A549 (cell line): ENCODE measurements around the gene SOX10. TPM values are rescaled to one million over a fixed set of nuclear protein-coding genes. Genes with fewer than 3 reads are reported as not detected.

Source experiments
- ATAC-seq, 2 experiments: fragments of 200-7000 bp in 1 of 2; fragments of >200 bp in 1 of 2; cut with Nextera tagmentation in 1 of 2; cut with Tn5 transposase in 1 of 2; 3 replicates each; pipeline versions ENCODE4 v1.8.0 to v1.9.1; 2018 to 2020; ENCODE audit warnings: mild to moderate bottlenecking in 1 of 2, moderate library complexity in 1 of 2
- CTCF ChIA-PET: fragments of 300-600 bp; sonication (Branson Sonifier 250); formaldehyde crosslinking; extraction: SDS; loops from one replicate; lab custom pipeline; 2021; ENCODE audit warnings: antibody characterized with exemption, inconsistent platforms; lab: Yijun Ruan, JAX
- POLR2A ChIA-PET: fragments of 350-600 bp; formaldehyde crosslinking; extraction: SDS; loops from one replicate; lab custom pipeline; 2021; ENCODE audit warnings: antibody characterized with exemption, inconsistent platforms; lab: Yijun Ruan, JAX
- DNase-seq, 2 experiments: peaks; one replicate each; pipeline versions ENCODE4 v3.0.0 to v3.0.0-alpha.2; 2011 to 2016; ENCODE audit warnings: low read depth in 1 of 2, low spot score in 1 of 2
- FAIRE-seq: peaks from 2 replicates; lab custom pipeline; 2011; peaks lifted over from hg19 to GRCh38; lab: Jason Lieb, UNC
- H3K27ac ChIP-seq, 2 experiments: fragments of >200 bp; sonication (Bioruptor Twin); formaldehyde crosslinking; 3 replicates each; pipeline ENCODE4 v1.5.1; 2016 to 2017
- H3K4me1 ChIP-seq: fragments of >200 bp; sonication (Bioruptor Twin); formaldehyde crosslinking; 3 replicates; pipeline ENCODE4 v1.6.1; 2016
- H3K4me2 ChIP-seq: fragments of >200 bp; sonication (Bioruptor Twin); formaldehyde crosslinking; 3 replicates; pipeline ENCODE4 v1.6.1; 2016
- H3K4me3 ChIP-seq: fragments of >200 bp; sonication (Bioruptor Twin); formaldehyde crosslinking; 3 replicates; pipeline ENCODE4 v1.5.1; 2016
- H3K9me3 ChIP-seq: fragments of >200 bp; sonication (Bioruptor Twin); formaldehyde crosslinking; 3 replicates; pipeline ENCODE4 v1.6.1; 2016
- CEBPB ChIP-seq, 2 experiments: fragments of >200 bp in 1 of 2; sonication (Bioruptor Twin) in 1 of 2; formaldehyde crosslinking in 1 of 2; IDR thresholded peaks; 2 replicates each; pipeline ENCODE4 v1.6.1; 2012 to 2016
- CHD2 ChIP-seq: fragments of 150-350 bp; IDR thresholded peaks from 2 replicates; pipeline ENCODE4 v1.6.1; 2014; ENCODE audit warnings: low read length; ENCODE audit not compliant: partially characterized antibody
- CTCF ChIP-seq: fragments of >200 bp; sonication (Bioruptor Twin); formaldehyde crosslinking; IDR thresholded peaks from 3 replicates; pipeline ENCODE4 v1.5.1; 2016
- FOSL2 ChIP-seq, 2 experiments: fragments of 450-650 bp in 1 of 2; fragments of >200 bp in 1 of 2; sonication (Bioruptor Twin) in 1 of 2; formaldehyde crosslinking; IDR thresholded peaks; 2 replicates each; pipeline versions ENCODE4 v1.5.0 to v1.6.1; 2016 to 2020; ENCODE audit warnings: mild to moderate bottlenecking in 1 of 2, moderate library complexity in 1 of 2
- FOXS1 ChIP-seq: fragments of 250-450 bp; sonication (Bioruptor Pico); IDR thresholded peaks from 2 replicates; pipeline ENCODE4 v1.5.0; 2020; ENCODE audit warnings: mild to moderate bottlenecking, moderate library complexity
- GATA3 ChIP-seq: IDR thresholded peaks from 2 replicates; pipeline ENCODE4 v1.6.1; 2012; ENCODE audit warnings: borderline replicate concordance
- HOXA7 ChIP-seq: fragments of 250-450 bp; sonication (Bioruptor Pico); IDR thresholded peaks from 2 replicates; pipeline ENCODE4 v1.5.0; 2020; ENCODE audit warnings: mild to moderate bottlenecking, moderate library complexity
- HOXB5 ChIP-seq: fragments of 250-450 bp; sonication (Bioruptor Pico); IDR thresholded peaks from 2 replicates; pipeline ENCODE4 v1.5.0; 2020; ENCODE audit warnings: mild to moderate bottlenecking, moderate library complexity
- KDM5A ChIP-seq: fragments of 200-600 bp; sonication (generic); IDR thresholded peaks from 2 replicates; pipeline ENCODE4 v1.6.1; 2016; ENCODE audit warnings: antibody characterized with exemption, mild to moderate bottlenecking
- NR3C1 ChIP-seq: fragments of >200 bp; sonication (Bioruptor Twin); formaldehyde crosslinking; IDR thresholded peaks from 3 replicates; pipeline ENCODE4 v1.6.1; 2017
- PBX3 ChIP-seq: IDR thresholded peaks from 2 replicates; pipeline ENCODE4 v1.6.1; 2012
- PHF8 ChIP-seq: fragments of 200-600 bp; sonication (generic); IDR thresholded peaks from 2 replicates; pipeline ENCODE4 v1.6.1; 2016; ENCODE audit warnings: low read depth, mild to moderate bottlenecking, antibody characterized with exemption, moderate library complexity, borderline replicate concordance
- POLR2A ChIP-seq: IDR thresholded peaks from 2 replicates; pipeline ENCODE4 v1.6.1; 2012; ENCODE audit warnings: mild to moderate bottlenecking, low read length
- RCOR1 ChIP-seq: fragments of 150-350 bp; IDR thresholded peaks from 2 replicates; pipeline ENCODE4 v1.6.1; 2014; ENCODE audit warnings: antibody characterized with exemption, low read length, low read depth
- REST ChIP-seq: fragments of 200-600 bp; sonication (generic); IDR thresholded peaks from 2 replicates; pipeline ENCODE4 v1.6.1; 2016; ENCODE audit warnings: antibody characterized with exemption, mild to moderate bottlenecking, moderate library complexity
- TFCP2L1 ChIP-seq: fragments of 250-450 bp; sonication (Bioruptor Pico); IDR thresholded peaks from 2 replicates; pipeline ENCODE4 v1.5.0; 2021; ENCODE audit warnings: mild to moderate bottlenecking
- ZSCAN20 ChIP-seq: fragments of 250-450 bp; sonication (Bioruptor Pico); IDR thresholded peaks from 2 replicates; pipeline ENCODE4 v1.8.0; 2022; ENCODE audit warnings: mild to moderate bottlenecking, moderate library complexity
- WGBS: methylation state at CpG from one replicate; pipeline ENCODE4 v1.1.6; 2017; ENCODE audit errors: missing lambda C conversion rate; 5-methylcytosine and 5-hydroxymethylcytosine counted together
- polyA plus RNA-seq, 4 experiments: library from polyadenylated mRNA; depleted of rRNA in 3 of 4; stranded (reverse); fragments of >200 nt; fragmentation: RNase III in 1 of 4; extraction: RNeasy Plus Mini Kit Qiagen cat#74134 plus additional on column Dnase treatment in 1 of 4; gene quantifications; 2 replicates in 3 of 4; 3 replicates in 1 of 4; pipeline ENCODE4 v1.2.3, GENCODE V29; 2011 to 2017
- TF ChIP-seq, protein P1 (sequence below): fragments of 150-350 bp; IDR thresholded peaks from 2 replicates; pipeline ENCODE4 v1.6.1; 2014; ENCODE audit warnings: low read depth, mild to moderate bottlenecking, low read length
- TF ChIP-seq, protein P2 (sequence below): fragments of >200 bp; sonication (Bioruptor Twin); formaldehyde crosslinking; IDR thresholded peaks from 3 replicates; pipeline ENCODE4 v1.6.1; 2016

The SOX10 gene
- polyA plus RNA-seq, 2 of the 4 experiments (the other 2 are of a cell fraction): not detected

- 95% methylated on average over 10 of the region's 14 CpGs for WGBS
- TF ChIP-seq CEBPB (IDR thresholded peaks at IDR 0.05): no peak
- no peak for TF ChIP-seq PBX3
- no peak for TF ChIP-seq KDM5A
Observed at GRCh38 chr22:37967637-37968451, 16.5 kb downstream of the SOX10 start.

GRCh38 chr22:37967147-37967546, 17.2 kb downstream of the SOX10 start:
- Histone ChIP-seq H3K9me3 (no peaks in the 10 kb centered on the region), H3K4me2 (no peak overlapping the region), H3K27ac (no peak overlapping the region), H3K4me3 (no peak overlapping the region), H3K4me1 (no peaks in the 10 kb centered on the region)
- CTCF ChIA-PET: interaction anchor here (1.5 to 6.6 kb wide), 5 partner anchors 29 to 149 kb away, joined by 4 to 65 read pairs (median 8); no protein-coding TSS in a partner anchor
- 55% methylated on average over 1 of the region's 1 CpG for WGBS
- FAIRE-seq (no peak), ATAC-seq (no peak), DNase-seq (no peak)
- TF ChIP-seq PHF8 (no peak), TFCP2L1 (no peak), CTCF (no peak), ZSCAN20 (CRISPR knock-in tag) (no peak), HOXB5 (no peak), GATA3 (no peak), RCOR1 (no peak), HOXA7 (CRISPR knock-in tag) (no peak), FOSL2 (IDR thresholded peaks at IDR 0.05) (no peak), FOSL2 (CRISPR knock-in tag; IDR thresholded peaks at IDR 0.05) (no peak), PBX3 (no peak), NR3C1 (no peak), CHD2 (no peak), KDM5A (no peak), REST (no peak), FOXS1 (CRISPR knock-in tag) (no peak), POLR2A (no peak)
- TF ChIP-seq, protein P1, sequence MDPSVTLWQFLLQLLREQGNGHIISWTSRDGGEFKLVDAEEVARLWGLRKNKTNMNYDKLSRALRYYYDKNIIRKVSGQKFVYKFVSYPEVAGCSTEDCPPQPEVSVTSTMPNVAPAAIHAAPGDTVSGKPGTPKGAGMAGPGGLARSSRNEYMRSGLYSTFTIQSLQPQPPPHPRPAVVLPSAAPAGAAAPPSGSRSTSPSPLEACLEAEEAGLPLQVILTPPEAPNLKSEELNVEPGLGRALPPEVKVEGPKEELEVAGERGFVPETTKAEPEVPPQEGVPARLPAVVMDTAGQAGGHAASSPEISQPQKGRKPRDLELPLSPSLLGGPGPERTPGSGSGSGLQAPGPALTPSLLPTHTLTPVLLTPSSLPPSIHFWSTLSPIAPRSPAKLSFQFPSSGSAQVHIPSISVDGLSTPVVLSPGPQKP: no peak
- TF ChIP-seq, protein P2, sequence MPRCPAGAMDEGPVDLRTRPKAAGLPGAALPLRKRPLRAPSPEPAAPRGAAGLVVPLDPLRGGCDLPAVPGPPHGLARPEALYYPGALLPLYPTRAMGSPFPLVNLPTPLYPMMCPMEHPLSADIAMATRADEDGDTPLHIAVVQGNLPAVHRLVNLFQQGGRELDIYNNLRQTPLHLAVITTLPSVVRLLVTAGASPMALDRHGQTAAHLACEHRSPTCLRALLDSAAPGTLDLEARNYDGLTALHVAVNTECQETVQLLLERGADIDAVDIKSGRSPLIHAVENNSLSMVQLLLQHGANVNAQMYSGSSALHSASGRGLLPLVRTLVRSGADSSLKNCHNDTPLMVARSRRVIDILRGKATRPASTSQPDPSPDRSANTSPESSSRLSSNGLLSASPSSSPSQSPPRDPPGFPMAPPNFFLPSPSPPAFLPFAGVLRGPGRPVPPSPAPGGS: no peak
- POLR2A ChIA-PET: no interaction called here

More at GRCh38 chr22:37967637-37968451, 16.5 kb downstream of the SOX10 start:
- H3K27ac ChIP-seq: no peak overlapping the region
- POLR2A ChIA-PET: no interaction called here
- DNase-seq (no peak), ATAC-seq (no peak), FAIRE-seq (no peak)
- no peaks in the 10 kb centered on the region for H3K4me1 ChIP-seq
- H3K9me3 ChIP-seq: no peaks in the 10 kb centered on the region
- CTCF ChIA-PET: interaction anchor here (1.5 to 6.6 kb wide), 4 partner anchors 34 to 150 kb away, joined by 4 to 65 read pairs (median 6); no protein-coding TSS in a partner anchor
- no peak overlapping the region for H3K4me3 ChIP-seq
- no peak overlapping the region for H3K4me2 ChIP-seq
